Prostate gland (tissue), 2 donors: ENCODE data around the gene LAMP1. TPM values are rescaled to one million over a fixed set of nuclear protein-coding genes. Genes with fewer than 3 reads are reported as not detected.

Experiments used
- DNase-seq: peaks from one replicate; pipeline ENCODE4 v3.0.0-alpha.2; 2019; ENCODE audit warnings: low spot score
- H3K27ac ChIP-seq, 2 donors: fragments of 200-600 bp; sonication (generic); 2 replicates each; pipeline ENCODE4 v1.5.1; 2017 to 2019
- H3K27me3 ChIP-seq: fragments of 200-600 bp; sonication (generic); replicated peaks from 2 replicates; pipeline ENCODE4 v1.5.1; 2019; ENCODE audit not compliant: insufficient read depth
- H3K36me3 ChIP-seq, 2 donors: fragments of 200-600 bp; sonication (generic); 1 replicate in 1 of 2; 2 replicates in 1 of 2; pipeline versions ENCODE4 v1.5.1 to v1.8.1; 2017 to 2019
- H3K4me1 ChIP-seq: fragments of 200-600 bp; sonication (generic); replicated peaks from 2 replicates; pipeline ENCODE4 v1.5.1; 2019
- H3K4me3 ChIP-seq, 2 donors: fragments of 200-600 bp; sonication (generic); 2 replicates each; pipeline ENCODE4 v1.5.1; 2017 to 2019
- H3K9me3 ChIP-seq: fragments of 200-600 bp; sonication (generic); 2 replicates; pipeline ENCODE4 v1.5.1; 2017
- POLR2A ChIP-seq: fragments of 450-650 bp; IDR thresholded peaks from one replicate; pipeline ENCODE4 v1.6.1; 2016; ENCODE audit warnings: antibody characterized with exemption, mild to moderate bottlenecking
- POLR2AphosphoS5 ChIP-seq: sonication (generic); formaldehyde crosslinking; IDR thresholded peaks from one replicate; pipeline ENCODE4 v1.6.1; 2017; ENCODE audit warnings: antibody characterized with exemption
- WGBS: methylation state at CpG from one replicate; pipeline ENCODE4 v1.1.5; 2018; 5-methylcytosine and 5-hydroxymethylcytosine counted together
- intact Hi-C: fragments of 100-400 bp; cut with DNase I; formaldehyde crosslinking; loops from one replicate; pipeline ENCODE4 v1.14.2; 2022
- total RNA-seq, 2 donors: library from RNA; depleted of rRNA; stranded (reverse); fragments of >200 nt; gene quantifications; one replicate each; pipeline ENCODE4 v1.1.0, GENCODE V29; 2016
- TF ChIP-seq, protein P1 (sequence below), 4 experiments: fragments of 200-600 bp in 2 of 4; fragments of 450-650 bp in 2 of 4; sonication (generic) in 2 of 4; IDR thresholded peaks; 1 replicate in 3 of 4; 2 replicates in 1 of 4; pipeline ENCODE4 v1.5.1; 2016 to 2019; ENCODE audit warnings: antibody characterized with exemption in 4 of 4, mild to moderate bottlenecking in 2 of 4, moderate library complexity in 2 of 4

The LAMP1 gene
- total RNA-seq, 2 donors from 2014 or later, result 214 to 246 TPM

DNA sequence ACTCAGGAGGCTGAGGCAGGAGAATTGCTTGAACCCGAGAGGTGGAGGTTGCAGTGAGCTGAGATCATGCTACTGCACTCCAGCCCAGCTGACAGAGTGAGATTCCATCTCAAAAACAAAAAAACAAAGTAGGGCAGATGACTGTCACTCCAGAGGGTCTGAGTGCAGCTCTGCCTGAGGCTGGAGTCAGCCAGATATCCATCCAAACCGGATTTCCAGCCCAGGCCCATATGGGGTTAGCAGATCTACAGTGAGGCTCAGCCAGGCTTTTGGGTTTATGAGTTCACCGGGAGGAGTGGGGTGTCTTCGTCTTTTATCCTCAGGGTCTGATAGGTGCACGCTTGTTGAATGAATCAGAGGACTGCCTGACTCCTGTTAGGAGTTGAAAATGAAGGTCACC, 19.0 kb downstream of the LAMP1 start:
- DNase-seq, result no peak
- Histone ChIP-seq H3K9me3 (no peaks in the 10 kb centered on the region), H3K27ac (no peak overlapping the region), H3K27me3 (no peaks in the 10 kb centered on the region), H3K4me3 (no peak overlapping the region), H3K36me3 (peaks cover 6 to 21% of the 10 kb centered on the region in 2 donors), H3K4me1 (no peaks in the 10 kb centered on the region)
- intact Hi-C loops, result no loop called here
- TF ChIP-seq, protein P1, sequence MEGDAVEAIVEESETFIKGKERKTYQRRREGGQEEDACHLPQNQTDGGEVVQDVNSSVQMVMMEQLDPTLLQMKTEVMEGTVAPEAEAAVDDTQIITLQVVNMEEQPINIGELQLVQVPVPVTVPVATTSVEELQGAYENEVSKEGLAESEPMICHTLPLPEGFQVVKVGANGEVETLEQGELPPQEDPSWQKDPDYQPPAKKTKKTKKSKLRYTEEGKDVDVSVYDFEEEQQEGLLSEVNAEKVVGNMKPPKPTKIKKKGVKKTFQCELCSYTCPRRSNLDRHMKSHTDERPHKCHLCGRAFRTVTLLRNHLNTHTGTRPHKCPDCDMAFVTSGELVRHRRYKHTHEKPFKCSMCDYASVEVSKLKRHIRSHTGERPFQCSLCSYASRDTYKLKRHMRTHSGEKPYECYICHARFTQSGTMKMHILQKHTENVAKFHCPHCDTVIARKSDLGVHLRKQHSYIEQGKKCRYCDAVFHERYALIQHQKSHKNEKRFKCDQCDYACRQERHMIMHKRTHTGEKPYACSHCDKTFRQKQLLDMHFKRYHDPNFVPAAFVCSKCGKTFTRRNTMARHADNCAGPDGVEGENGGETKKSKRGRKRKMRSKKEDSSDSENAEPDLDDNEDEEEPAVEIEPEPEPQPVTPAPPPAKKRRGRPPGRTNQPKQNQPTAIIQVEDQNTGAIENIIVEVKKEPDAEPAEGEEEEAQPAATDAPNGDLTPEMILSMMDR (IDR thresholded peaks at IDR 0.05), result no peak
- TF ChIP-seq POLR2AphosphoS5 (no peak), POLR2A (no peak)
- WGBS, result 89% methylated on average over 5 of the region's 5 CpGs

DNA sequence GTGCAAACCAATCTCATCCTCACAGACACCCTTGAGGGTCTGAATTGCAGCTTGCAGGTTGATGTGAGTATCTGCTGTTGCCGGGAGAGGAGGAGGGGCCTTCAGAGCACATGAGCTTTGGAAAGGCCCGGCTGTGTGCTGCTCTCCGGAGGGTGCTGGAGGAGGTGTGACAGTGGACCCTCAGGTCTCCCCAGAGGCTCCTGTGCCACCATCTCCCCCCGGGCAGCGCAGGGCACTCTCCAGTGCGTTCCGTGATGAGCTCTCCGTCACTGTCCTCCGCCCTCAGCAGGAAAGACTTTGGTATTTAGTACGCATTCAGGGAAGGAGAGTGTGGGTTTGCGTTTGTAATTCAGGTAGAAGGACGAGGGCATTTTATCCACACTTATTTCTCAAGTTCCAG, 20.0 kb downstream of the LAMP1 start:
- Histone ChIP-seq H3K4me3 (no peak overlapping the region), H3K4me1 (no peaks in the 10 kb centered on the region), H3K27me3 (no peaks in the 10 kb centered on the region), H3K27ac (no peak overlapping the region), H3K9me3 (no peaks in the 10 kb centered on the region), H3K36me3 (peaks cover 11 to 22% of the 10 kb centered on the region in 2 donors)
- 90% methylated on average over 12 of the region's 12 CpGs for WGBS
- no peak for TF ChIP-seq POLR2AphosphoS5
- TF ChIP-seq, protein P1 (IDR thresholded peaks at IDR 0.05), result no peak
- no peak for TF ChIP-seq POLR2A
- intact Hi-C loops, result no loop called here
- no peak for DNase-seq

DNA sequence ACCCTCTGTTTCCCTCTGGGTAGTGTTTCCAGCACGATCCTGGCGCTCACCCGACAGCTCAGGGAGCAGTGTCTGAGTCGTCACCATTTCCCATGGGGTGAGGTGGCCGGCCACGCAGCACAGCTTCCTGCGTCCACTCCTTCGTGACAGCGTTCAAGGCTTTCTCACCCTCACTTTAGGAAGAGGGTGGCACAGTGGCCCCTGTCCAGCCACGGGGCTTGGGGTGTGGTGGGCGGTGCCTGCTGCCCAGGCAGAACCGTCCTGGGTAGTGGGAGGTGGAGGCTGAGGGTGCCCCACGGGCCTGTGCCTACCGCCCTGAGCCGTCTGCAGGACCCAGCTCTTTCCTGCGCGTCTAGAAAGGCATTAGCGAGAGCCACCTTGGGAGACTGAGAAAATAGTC, 21.9 kb downstream of the LAMP1 start:
- DNase-seq, result no peak
- H3K27ac ChIP-seq, result no peak overlapping the region
- H3K4me3 ChIP-seq, result no peak overlapping the region
- H3K27me3 ChIP-seq, result no peaks in the 10 kb centered on the region
- no peak for TF ChIP-seq POLR2AphosphoS5
- TF ChIP-seq POLR2A, result no peak
- TF ChIP-seq, protein P1 (IDR thresholded peaks at IDR 0.05), result no peak
- 89% methylated on average over 18 of the region's 18 CpGs for WGBS
- H3K4me1 ChIP-seq, result no peaks in the 10 kb centered on the region
- peaks cover 14 to 25% of the 10 kb centered on the region in 2 donors for H3K36me3 ChIP-seq
- intact Hi-C loops, result no loop called here
- H3K9me3 ChIP-seq, result no peaks in the 10 kb centered on the region

DNA sequence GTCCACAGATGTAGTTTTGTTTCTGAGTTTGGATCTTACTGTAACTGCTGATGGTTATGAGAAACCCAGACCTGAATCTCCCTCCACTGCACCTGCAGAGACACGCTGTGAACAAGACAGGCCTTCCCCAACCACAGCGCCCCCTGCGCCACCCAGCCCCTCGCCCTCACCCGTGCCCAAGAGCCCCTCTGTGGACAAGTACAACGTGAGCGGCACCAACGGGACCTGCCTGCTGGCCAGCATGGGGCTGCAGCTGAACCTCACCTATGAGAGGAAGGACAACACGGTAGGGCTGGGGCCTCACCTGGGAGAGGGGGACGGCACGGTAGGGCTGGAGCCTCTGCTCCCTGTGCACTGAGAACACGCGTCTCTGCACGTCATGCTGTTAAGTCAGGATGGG, 22.3 kb downstream of the LAMP1 start:
- peaks cover 17 to 25% of the 10 kb centered on the region in 2 donors for H3K36me3 ChIP-seq
- intact Hi-C loops, result no loop called here
- no peak for DNase-seq
- no peak overlapping the region for H3K4me3 ChIP-seq
- no peaks in the 10 kb centered on the region for H3K27me3 ChIP-seq
- H3K9me3 ChIP-seq, result no peaks in the 10 kb centered on the region
- 88% methylated on average over 14 of the region's 14 CpGs for WGBS
- TF ChIP-seq POLR2AphosphoS5 (no peak), POLR2A (no peak)
- TF ChIP-seq, protein P1 (IDR thresholded peaks at IDR 0.05), result no peak
- no peaks in the 10 kb centered on the region for H3K4me1 ChIP-seq
- H3K27ac ChIP-seq, result no peak overlapping the region

DNA sequence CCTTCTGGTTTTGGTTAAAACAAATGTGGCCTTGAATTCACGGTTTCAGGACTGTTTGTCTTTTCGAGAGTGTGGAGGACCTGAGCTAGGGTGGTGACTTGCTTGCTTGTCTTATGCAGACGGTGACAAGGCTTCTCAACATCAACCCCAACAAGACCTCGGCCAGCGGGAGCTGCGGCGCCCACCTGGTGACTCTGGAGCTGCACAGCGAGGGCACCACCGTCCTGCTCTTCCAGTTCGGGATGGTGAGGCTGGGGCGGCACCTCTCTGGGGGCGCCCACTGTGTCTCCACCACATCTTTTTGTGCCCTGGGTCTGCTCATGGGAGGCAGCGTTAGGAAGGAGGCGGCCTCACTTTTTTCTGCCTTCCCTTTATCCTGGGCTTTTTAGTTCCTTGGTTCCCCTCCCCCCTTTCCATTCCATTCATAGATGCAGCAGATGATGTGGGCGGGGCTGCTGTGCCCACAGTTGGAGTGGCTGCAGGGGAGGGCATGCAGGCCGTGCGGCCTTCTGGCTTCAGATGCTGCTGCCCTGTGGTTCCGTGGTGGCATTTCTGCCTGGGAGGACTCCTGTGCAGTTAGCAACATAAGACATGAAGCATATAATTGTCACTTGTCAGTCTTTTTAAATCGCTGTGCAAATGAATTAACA, 23.3 kb downstream of the LAMP1 start:
- DNase-seq, result no peak
- H3K27ac ChIP-seq, result no peak overlapping the region
- no peak overlapping the region for H3K4me3 ChIP-seq
- H3K9me3 ChIP-seq, result no peaks in the 10 kb centered on the region
- 90% methylated on average over 19 of the region's 19 CpGs for WGBS
- intact Hi-C loops, result no loop called here
- TF ChIP-seq POLR2A, result no peak
- no peak for TF ChIP-seq POLR2AphosphoS5
- TF ChIP-seq, protein P1 (IDR thresholded peaks at IDR 0.05), result no peak
- peaks cover 17 to 25% of the 10 kb centered on the region in 2 donors for H3K36me3 ChIP-seq
- no peaks in the 10 kb centered on the region for H3K4me1 ChIP-seq
- no peaks in the 10 kb centered on the region for H3K27me3 ChIP-seq
